Mesenchymal stem cell (in vitro differentiated cells and primary cell): ENCODE measurements around the gene CROCC2.
A peak's percentile ranks its signal among the peaks of the same experiment; 100 is the strongest.

Source experiments
- DNase-seq: peaks from one replicate; pipeline ENCODE4 v3.0.0-alpha.2; 2013
- H2AFZ ChIP-seq: one replicate; pipeline ENCODE4 v1.6.1; 2013; ENCODE audit warnings: low read depth, mild to moderate bottlenecking, control low read depth, inconsistent platforms, low read length, moderate library complexity
- H2AK5ac ChIP-seq: 2 replicates; pipeline ENCODE4 v1.6.1; 2013; ENCODE audit warnings: low read length, moderate library complexity, mild to moderate bottlenecking, inconsistent platforms; ENCODE audit not compliant: severe bottlenecking
- H2BK120ac ChIP-seq: one replicate; pipeline ENCODE4 v1.6.1; 2013; ENCODE audit warnings: low read depth, mild to moderate bottlenecking, inconsistent platforms, low read length, moderate library complexity
- H2BK12ac ChIP-seq, 2 experiments: one replicate each; pipeline ENCODE4 v1.6.1; 2013; ENCODE audit warnings: inconsistent platforms in 2 of 2, low read length in 2 of 2, mild to moderate bottlenecking in 2 of 2, moderate library complexity in 2 of 2, control low read depth in 1 of 2
- H2BK15ac ChIP-seq: one replicate; pipeline ENCODE4 v1.6.1; 2013; ENCODE audit warnings: mild to moderate bottlenecking, low read depth, inconsistent platforms; ENCODE audit not compliant: poor library complexity, severe bottlenecking
- H2BK5ac ChIP-seq: 2 replicates; pipeline ENCODE4 v1.6.1; 2013; ENCODE audit warnings: low read depth, mild to moderate bottlenecking, low read length, control low read depth, inconsistent platforms; ENCODE audit not compliant: poor library complexity, severe bottlenecking
- H3K14ac ChIP-seq, 2 experiments: one replicate each; pipeline ENCODE4 v1.6.1; 2013; ENCODE audit warnings: inconsistent platforms in 2 of 2, low read length in 2 of 2, control low read depth in 1 of 2, mild to moderate bottlenecking in 1 of 2, moderate library complexity in 1 of 2
- H3K18ac ChIP-seq, 2 experiments: one replicate each; pipeline ENCODE4 v1.6.1; 2013; ENCODE audit warnings: inconsistent platforms in 2 of 2, low read length in 2 of 2, control low read depth in 1 of 2, low read depth in 1 of 2, mild to moderate bottlenecking in 1 of 2
- H3K23ac ChIP-seq, 2 experiments: one replicate each; pipeline ENCODE4 v1.6.1; 2013; ENCODE audit warnings: inconsistent platforms in 2 of 2, low read length in 2 of 2, mild to moderate bottlenecking in 2 of 2, moderate library complexity in 2 of 2, control low read depth in 1 of 2
- H3K27ac ChIP-seq: 2 replicates; pipeline ENCODE4 v1.5.1; 2013; ENCODE audit warnings: mild to moderate bottlenecking, moderate library complexity, low read length, control low read depth, inconsistent platforms; ENCODE audit not compliant: poor library complexity, severe bottlenecking
- H3K27me3 ChIP-seq, 2 experiments: 2 replicates each; pipeline versions ENCODE4 v1.6.1 to v1.7.0; 2013; ENCODE audit warnings: low read length in 2 of 2, mild to moderate bottlenecking in 2 of 2, moderate library complexity in 2 of 2, control low read depth in 1 of 2, inconsistent platforms in 1 of 2; ENCODE audit not compliant: control insufficient read depth in 1 of 2, insufficient read depth in 1 of 2
- H3K36me3 ChIP-seq, 2 experiments: 2 replicates each; pipeline versions ENCODE4 v1.6.1 to v1.7.0; 2013; ENCODE audit warnings: low read length in 2 of 2, control low read depth in 1 of 2, inconsistent platforms in 1 of 2, low read depth in 1 of 2, mild to moderate bottlenecking in 1 of 2; ENCODE audit not compliant: insufficient read depth in 2 of 2, control insufficient read depth in 1 of 2
- H3K4ac ChIP-seq, 2 experiments: one replicate each; pipeline ENCODE4 v1.6.1; 2013; ENCODE audit warnings: inconsistent platforms in 2 of 2, low read length in 2 of 2, mild to moderate bottlenecking in 2 of 2, moderate library complexity in 2 of 2, control low read depth in 1 of 2, low read depth in 1 of 2
- H3K4me1 ChIP-seq: 2 replicates; pipeline ENCODE4 v1.6.1; 2013; ENCODE audit warnings: low read depth, low read length, control low read depth; ENCODE audit not compliant: control insufficient read depth, insufficient read depth
- H3K4me2 ChIP-seq: 2 replicates; pipeline ENCODE4 v1.6.1; 2013; ENCODE audit warnings: low read length, mild to moderate bottlenecking, inconsistent platforms; ENCODE audit not compliant: poor library complexity, severe bottlenecking
- H3K4me3 ChIP-seq, 2 experiments: 2 replicates each; pipeline versions ENCODE4 v1.5.1 to v1.7.0; 2013; ENCODE audit warnings: low read length in 2 of 2, mild to moderate bottlenecking in 2 of 2, control low read depth in 1 of 2, low read depth in 1 of 2; ENCODE audit not compliant: insufficient read depth in 1 of 2
- H3K79me1 ChIP-seq: replicated peaks from 2 replicates; pipeline ENCODE4 v1.6.1; 2013; ENCODE audit warnings: mild to moderate bottlenecking, control low read depth, low read length, inconsistent platforms; ENCODE audit not compliant: poor library complexity, severe bottlenecking
- H3K9ac ChIP-seq: 2 replicates; pipeline ENCODE4 v1.7.0; 2013; ENCODE audit warnings: mild to moderate bottlenecking, low read length, moderate library complexity
- H3K9me3 ChIP-seq: 2 replicates; pipeline ENCODE4 v1.7.0; 2013; ENCODE audit warnings: mild to moderate bottlenecking, low read length; ENCODE audit not compliant: control insufficient read depth
- H4K8ac ChIP-seq: one replicate; pipeline ENCODE4 v1.6.1; 2013; ENCODE audit warnings: inconsistent platforms, mild to moderate bottlenecking, low read length, moderate library complexity
- H4K91ac ChIP-seq: one replicate; pipeline ENCODE4 v1.6.1; 2013; ENCODE audit warnings: mild to moderate bottlenecking, low read length, inconsistent platforms
- WGBS: methylation state at CpG from one replicate; pipeline ENCODE4 v1.1.7; 2013; ENCODE audit warnings: mixed read lengths; 5-methylcytosine and 5-hydroxymethylcytosine counted together

The CROCC2 gene

DNA sequence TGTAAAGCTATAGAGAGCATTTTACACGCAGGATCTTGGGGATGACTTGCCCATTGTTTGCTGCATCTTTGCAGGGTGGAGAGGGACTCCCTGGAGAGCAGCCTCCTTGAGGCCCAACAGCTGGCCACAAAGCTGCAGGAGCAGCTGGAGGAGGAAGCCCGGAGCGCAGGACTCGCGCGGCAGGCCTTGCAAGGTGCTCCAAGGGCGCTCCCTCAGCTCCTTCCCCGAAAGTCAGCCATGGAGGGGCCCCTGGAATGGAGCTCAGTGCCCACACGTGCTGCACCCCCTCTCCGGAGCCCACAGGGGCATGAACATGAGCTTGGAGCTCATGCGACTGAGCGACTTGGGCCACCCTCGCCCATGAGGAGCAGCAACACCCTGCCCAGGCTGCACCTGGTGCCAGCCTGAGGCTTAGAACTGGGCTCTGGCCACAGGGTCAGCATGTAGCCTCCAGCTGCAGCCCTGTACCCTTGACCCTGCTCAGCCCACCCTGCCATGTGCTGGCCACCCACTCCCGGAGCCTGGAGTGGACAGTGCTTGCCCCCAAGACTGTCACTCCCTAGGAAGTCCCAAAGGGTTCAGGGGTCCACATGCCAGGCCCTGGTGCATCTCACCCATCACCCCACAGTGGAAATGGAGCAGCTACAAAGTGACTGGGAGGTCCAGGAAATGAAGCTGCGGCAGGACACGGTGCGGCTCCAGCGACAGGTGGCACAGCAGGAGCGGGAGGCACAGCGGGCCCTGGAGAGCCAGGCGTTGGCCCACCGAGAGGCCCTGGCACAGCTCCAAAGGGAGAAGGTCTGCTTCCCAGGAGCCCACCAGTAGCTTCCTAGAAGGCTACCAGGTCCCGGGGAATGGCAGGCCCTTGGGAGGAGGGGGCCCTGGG, 43.0 kb downstream of the CROCC2 start:
- Histone ChIP-seq H3K23ac (no peak overlapping the region), H3K9ac (no peak overlapping the region), H2AFZ (no peak overlapping the region), H3K27me3 (peaks cover 12 to 17% of the 10 kb centered on the region in 2 experiments), H3K9me3 (peaks cover 6% of the 10 kb centered on the region), H3K36me3 (no peaks in the 10 kb centered on the region), H4K91ac (no peak overlapping the region), H3K18ac (no peak overlapping the region), H2AK5ac (no peak overlapping the region), H2BK12ac (no peak overlapping the region), H3K4ac (no peak overlapping the region), H4K8ac (no peak overlapping the region), H3K4me1 (peaks cover 2% of the 10 kb centered on the region), H3K14ac (no peak overlapping the region), H2BK5ac (no peak overlapping the region), H2BK120ac (no peak overlapping the region), H3K79me1 (no peaks in the 10 kb centered on the region), H3K27ac (no peak overlapping the region), H3K4me3 (no peak overlapping the region), H3K4me2 (no peak overlapping the region), H2BK15ac (peak overlapping the region; percentile 40)
- DNase-seq: no peak
- 83% methylated on average over 23 of the region's 23 CpGs for WGBS

DNA sequence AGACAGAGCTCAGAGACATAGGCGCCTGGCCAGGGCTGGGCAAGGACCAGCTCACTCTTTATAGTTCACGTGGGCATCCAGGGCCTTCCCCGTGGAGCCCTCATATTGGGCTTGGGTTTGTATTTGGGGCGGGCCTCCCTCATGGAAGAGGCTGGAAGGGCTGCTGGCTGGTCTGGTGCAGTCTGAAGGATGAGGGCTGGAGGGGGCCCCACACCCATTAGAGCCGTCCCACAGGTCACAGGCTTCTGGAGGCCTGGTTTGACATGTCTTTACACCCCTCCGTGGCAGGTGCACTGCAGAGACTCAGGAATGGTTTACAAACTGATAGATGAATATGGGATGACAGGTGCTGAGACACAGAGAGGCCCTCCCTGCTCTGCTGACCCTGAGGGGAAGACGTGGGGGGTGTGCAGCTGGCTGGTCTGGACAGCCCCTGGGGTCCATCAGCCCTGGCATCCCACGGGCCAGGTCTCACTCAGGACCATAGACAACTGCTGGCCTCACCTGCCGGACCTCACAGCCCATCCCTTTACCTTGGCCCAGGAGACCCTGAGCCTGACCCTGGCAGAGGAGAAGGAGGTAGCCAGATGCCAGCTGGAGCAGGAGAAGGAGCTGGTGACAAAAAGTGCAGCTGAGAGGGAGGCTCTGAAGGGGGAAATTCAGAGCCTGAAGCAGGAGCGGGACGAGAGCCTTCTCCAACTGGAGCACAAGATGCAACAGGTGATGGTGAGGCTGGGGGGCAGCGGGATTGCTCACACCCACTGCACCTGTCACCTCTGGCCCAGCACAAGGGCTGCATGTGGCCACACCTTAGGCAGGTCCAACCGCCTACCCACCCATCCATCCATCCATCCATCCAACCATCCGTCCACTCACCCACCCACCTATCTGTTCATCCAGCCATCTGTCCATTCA, 43.9 kb downstream of the CROCC2 start:
- DNase-seq: no peak
- Histone ChIP-seq H3K23ac (no peak overlapping the region), H2BK5ac (no peak overlapping the region), H3K9me3 (peaks cover 6% of the 10 kb centered on the region), H2AK5ac (no peak overlapping the region), H4K91ac (no peak overlapping the region), H3K18ac (no peak overlapping the region), H3K4ac (no peak overlapping the region), H3K36me3 (no peaks in the 10 kb centered on the region), H3K4me3 (no peak overlapping the region), H2BK15ac (no peak overlapping the region), H2BK120ac (no peak overlapping the region), H3K4me1 (peaks cover 2% of the 10 kb centered on the region), H3K27ac (no peak overlapping the region), H3K14ac (no peak overlapping the region), H2AFZ (no peak overlapping the region), H3K4me2 (no peak overlapping the region), H4K8ac (no peak overlapping the region), H2BK12ac (no peak overlapping the region), H3K9ac (no peak overlapping the region), H3K27me3 (peaks cover 16 to 26% of the 10 kb centered on the region in 2 experiments), H3K79me1 (no peaks in the 10 kb centered on the region)
- WGBS: 76% methylated on average over 12 of the region's 14 CpGs

DNA sequence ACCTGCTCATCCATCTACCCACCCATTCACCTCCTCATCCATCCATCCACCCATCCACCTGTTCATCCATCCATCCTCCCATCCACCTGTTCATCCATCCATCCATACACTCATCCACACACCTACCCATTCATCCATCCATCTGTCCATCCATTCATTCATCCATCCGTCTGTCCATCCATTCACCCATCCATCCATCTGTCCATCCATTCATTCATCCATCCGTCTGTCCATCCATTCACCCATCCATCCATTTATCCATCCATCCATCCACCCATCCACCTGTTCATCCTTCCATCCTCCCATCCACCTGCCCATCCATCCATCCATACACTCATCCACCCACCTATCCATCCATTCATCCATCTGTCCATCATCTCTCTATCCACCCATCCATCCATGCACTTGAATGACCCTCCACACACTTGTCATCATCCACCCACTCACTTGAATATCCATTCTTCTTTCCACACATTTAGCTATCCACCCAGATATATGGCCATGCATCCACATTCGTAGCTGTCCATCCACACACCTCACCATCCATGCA, 45.0 kb downstream of the CROCC2 start:
- Histone ChIP-seq H3K23ac (no peak overlapping the region), H3K79me1 (no peaks in the 10 kb centered on the region), H3K4me2 (no peak overlapping the region), H3K4me1 (no peaks in the 10 kb centered on the region), H2BK12ac (no peak overlapping the region), H3K27me3 (peaks cover 16 to 29% of the 10 kb centered on the region in 2 experiments), H3K4ac (no peak overlapping the region), H3K9ac (no peak overlapping the region), H2BK120ac (no peak overlapping the region), H3K4me3 (no peak overlapping the region), H4K91ac (no peak overlapping the region), H3K36me3 (no peaks in the 10 kb centered on the region), H3K14ac (no peak overlapping the region), H2BK15ac (no peak overlapping the region), H2AK5ac (no peak overlapping the region), H2BK5ac (no peak overlapping the region), H3K9me3 (peaks cover 6% of the 10 kb centered on the region), H4K8ac (no peak overlapping the region), H3K18ac (no peak overlapping the region), H3K27ac (no peak overlapping the region), H2AFZ (no peak overlapping the region)
- 75% methylated on average over 3 of the region's 3 CpGs for WGBS
- no peak for DNase-seq
